Stimulated activated naive CD4-positive, alpha-beta T cell treated with Interleukin-2 at 50 U/mL for 16 hours (primary cell): ENCODE data around the gene IL25.

ENCODE experiments used
- DNase-seq: peaks from one replicate; lab custom pipeline; 2025; lab: John Stamatoyannopoulos, UW

IL25 gene

GRCh38 chr14:23353433-23353780, 19.2 kb upstream of the IL25 start:
- no peak for DNase-seq

GRCh38 chr14:23354990-23355389, 17.6 kb upstream of the IL25 start:
- DNase-seq = no peak

GRCh38 chr14:23355871-23356435, 16.7 kb upstream of the IL25 start:
- no peak for DNase-seq

GRCh38 chr14:23356662-23357061, 15.9 kb upstream of the IL25 start:
- no peak for DNase-seq

GRCh38 chr14:23357261-23357660, 15.3 kb upstream of the IL25 start:
- DNase-seq = no peak

- DNase-seq = no peak
These were observed 14.6 kb upstream of the IL25 start for GRCh38 chr14:23358042-23358441.

- no peak for DNase-seq
These were observed 13.9 kb upstream of the IL25 start for GRCh38 chr14:23358553-23359166.

GRCh38 chr14:23359167-23359626, 13.4 kb upstream of the IL25 start:
- DNase-seq = no peak

GRCh38 chr14:23359722-23360447, 12.7 kb upstream of the IL25 start:
- DNase-seq = no peak

GRCh38 chr14:23360496-23360895, 12.1 kb upstream of the IL25 start:
- DNase-seq = no peak

- no peak for DNase-seq
These were observed 11.3 kb upstream of the IL25 start for GRCh38 chr14:23361320-23361719.

GRCh38 chr14:23361763-23362162, 10.8 kb upstream of the IL25 start:
- no peak for DNase-seq

- no peak for DNase-seq
These were observed 10.4 kb upstream of the IL25 start for GRCh38 chr14:23362200-23362599.

- no peak for DNase-seq
These were observed 8.2 kb upstream of the IL25 start for GRCh38 chr14:23364164-23365035.

GRCh38 chr14:23365036-23365731, 7.4 kb upstream of the IL25 start, which contains the start of gene EFS:
EFS (minus strand) TSS chr14:23365172; CDS start chr14:23365025, 147 bp downstream.
- no peak for DNase-seq

- no peak for DNase-seq
These were observed 6.7 kb upstream of the IL25 start for GRCh38 chr14:23365732-23366425.

GRCh38 chr14:23366426-23366921, 6.1 kb upstream of the IL25 start:
- no peak for DNase-seq

GRCh38 chr14:23370221-23370620, 2.4 kb upstream of the IL25 start:
- no peak for DNase-seq

- DNase-seq = no peak
These were observed 744 bp upstream of the IL25 start for GRCh38 chr14:23371865-23372264.

GRCh38 chr14:23373041-23373440, 432 bp downstream of the IL25 start:
- DNase-seq = no peak
